HepG2 (cell line): Measurements from ENCODE around the gene NXT1. TPM values are rescaled to one million over a fixed set of nuclear protein-coding genes. Genes with fewer than 3 reads are reported as not detected.

Source experiments
- DMTF1 ChIP-seq: sonication (generic); formaldehyde crosslinking; IDR thresholded peaks from 2 replicates; pipeline ENCODE4 v1.4.0; 2020; ENCODE audit warnings: mild to moderate bottlenecking, missing genetic modification reagents
- HHEX ChIP-seq: IDR thresholded peaks from 2 replicates; pipeline ENCODE4 v1.6.1; 2016; ENCODE audit warnings: control low read depth
- KAT7 ChIP-seq: IDR thresholded peaks from 2 replicates; pipeline ENCODE4 v1.6.1; 2018; ENCODE audit warnings: borderline replicate concordance, missing compliant biosample characterization
- KDM2A ChIP-seq: sonication (generic); formaldehyde crosslinking; IDR thresholded peaks from 2 replicates; pipeline ENCODE4 v1.4.0; 2020; ENCODE audit warnings: low read depth, missing genetic modification reagents, borderline replicate concordance
- RELA ChIP-seq: sonication (generic); formaldehyde crosslinking; IDR thresholded peaks from 2 replicates; pipeline ENCODE4 v1.4.0; 2020; ENCODE audit warnings: missing genetic modification reagents
- TBX2 ChIP-seq: sonication (generic); formaldehyde crosslinking; IDR thresholded peaks from 2 replicates; pipeline ENCODE4 v1.5.0; 2020; ENCODE audit warnings: missing genetic modification reagents, mild to moderate bottlenecking, borderline replicate concordance
- ZFP41 ChIP-seq: sonication (generic); formaldehyde crosslinking; IDR thresholded peaks from 2 replicates; pipeline ENCODE4 v1.4.0; 2020; ENCODE audit warnings: mild to moderate bottlenecking, missing genetic modification reagents, borderline replicate concordance
- ZHX1 ChIP-seq: sonication (generic); formaldehyde crosslinking; IDR thresholded peaks from 2 replicates; pipeline ENCODE4 v1.8.1; 2022; ENCODE audit warnings: low read depth, mild to moderate bottlenecking, missing genetic modification reagents
- ZNF253 ChIP-seq: sonication (generic); formaldehyde crosslinking; IDR thresholded peaks from 2 replicates; pipeline ENCODE4 v1.8.0; 2022; ENCODE audit warnings: mild to moderate bottlenecking, missing genetic modification reagents, borderline replicate concordance
- ZNF343 ChIP-seq: sonication (generic); formaldehyde crosslinking; IDR thresholded peaks from 2 replicates; pipeline ENCODE4 v1.4.0; 2020; ENCODE audit warnings: mild to moderate bottlenecking, missing genetic modification reagents
- ZNF44 ChIP-seq: sonication (generic); formaldehyde crosslinking; IDR thresholded peaks from 2 replicates; pipeline ENCODE4 v1.5.1; 2020; ENCODE audit warnings: mild to moderate bottlenecking, missing genetic modification reagents
- ZNF607 ChIP-seq: sonication (generic); formaldehyde crosslinking; IDR thresholded peaks from 2 replicates; pipeline ENCODE4 v1.5.1; 2020; ENCODE audit warnings: missing genetic modification reagents, mild to moderate bottlenecking, borderline replicate concordance
- ZNF724P ChIP-seq: sonication (generic); formaldehyde crosslinking; IDR thresholded peaks from 2 replicates; pipeline ENCODE4 v1.8.0; 2022; ENCODE audit warnings: missing genetic modification reagents, borderline replicate concordance
- ZNF75D ChIP-seq: sonication (generic); formaldehyde crosslinking; IDR thresholded peaks from 2 replicates; pipeline ENCODE4 v1.8.1; 2023; ENCODE audit warnings: missing genetic modification reagents, mild to moderate bottlenecking, borderline replicate concordance
- polyA plus RNA-seq, 8 experiments: library from polyadenylated mRNA; depleted of rRNA in 3 of 8; stranded (reverse) in 7 of 8; unstranded in 1 of 8; fragments of >200 nt; fragmentation: Illumina TruSeq in 4 of 8; extraction: Trizol in 4 of 8; gene quantifications; 2 replicates each; pipeline versions ENCODE4 v1.2.1 to v1.2.3, GENCODE V29; 2011 to 2016; ENCODE audit warnings: low read depth in 4 of 8, missing spikeins in 1 of 8, mixed read lengths in 1 of 8; ENCODE audit not compliant: insufficient read depth in 1 of 8
- total RNA-seq, 5 experiments: library from RNA; depleted of rRNA; stranded (reverse); fragments of >200 nt; fragmentation: Illumina TruSeq; extraction: Trizol; gene quantifications; 2 replicates each; pipeline ENCODE4 v1.2.3, GENCODE V29; 2016; ENCODE audit warnings: low read depth in 1 of 5
- TF ChIP-seq, protein P1 (sequence below): sonication (generic); formaldehyde crosslinking; IDR thresholded peaks from 2 replicates; pipeline ENCODE4 v1.4.0; 2020; ENCODE audit warnings: missing genetic modification reagents, borderline replicate concordance
- TF ChIP-seq, protein P2 (sequence below): sonication (generic); formaldehyde crosslinking; IDR thresholded peaks from 2 replicates; pipeline ENCODE4 v1.8.0; 2022; ENCODE audit warnings: mild to moderate bottlenecking, missing genetic modification reagents, moderate library complexity
- TF ChIP-seq, protein P3 (sequence below), 2 experiments: fragments of 450-650 bp in 1 of 2; sonication (generic) in 1 of 2; formaldehyde crosslinking; IDR thresholded peaks; 2 replicates each; pipeline versions ENCODE4 v1.5.0 to v1.8.0; 2020 to 2022; ENCODE audit warnings: mild to moderate bottlenecking in 1 of 2, missing genetic modification reagents in 1 of 2

NXT1 gene
- total and polyA plus RNA-seq, 2 of the 13 experiments (the other 11 are each of a cell fraction or from before 2014, with no cell fraction given), result 35.6 to 65.9 TPM

- TF ChIP-seq ZNF253 (CRISPR knock-in tag) (no peak; the same call in 1 of the 2 replicates), ZHX1 (CRISPR knock-in tag) (0 out of 2 replicates have a peak, but pooled peaks have one; percentile 79), KDM2A (CRISPR knock-in tag) (peak; percentile 98), ZNF724P (peak; percentile 78; the same call in 1 of the 2 replicates), DMTF1 (CRISPR knock-in tag) (no peak), KAT7 (CRISPR knock-in tag) (peak; percentile 94; the same call in 1 of the 2 replicates), RELA (CRISPR knock-in tag) (no peak), ZNF607 (peak; percentile 90; the same call in 1 of the 2 replicates), ZNF75D (CRISPR knock-in tag) (no peak), TBX2 (peak; percentile 97), ZNF343 (peak; percentile 72; the same call in 1 of the 2 replicates), ZFP41 (CRISPR knock-in tag) (peak; percentile 19), HHEX (CRISPR knock-in tag) (no peak), ZNF44 (CRISPR knock-in tag) (no peak; the same call in 1 of the 2 replicates)
- TF ChIP-seq, protein P1, sequence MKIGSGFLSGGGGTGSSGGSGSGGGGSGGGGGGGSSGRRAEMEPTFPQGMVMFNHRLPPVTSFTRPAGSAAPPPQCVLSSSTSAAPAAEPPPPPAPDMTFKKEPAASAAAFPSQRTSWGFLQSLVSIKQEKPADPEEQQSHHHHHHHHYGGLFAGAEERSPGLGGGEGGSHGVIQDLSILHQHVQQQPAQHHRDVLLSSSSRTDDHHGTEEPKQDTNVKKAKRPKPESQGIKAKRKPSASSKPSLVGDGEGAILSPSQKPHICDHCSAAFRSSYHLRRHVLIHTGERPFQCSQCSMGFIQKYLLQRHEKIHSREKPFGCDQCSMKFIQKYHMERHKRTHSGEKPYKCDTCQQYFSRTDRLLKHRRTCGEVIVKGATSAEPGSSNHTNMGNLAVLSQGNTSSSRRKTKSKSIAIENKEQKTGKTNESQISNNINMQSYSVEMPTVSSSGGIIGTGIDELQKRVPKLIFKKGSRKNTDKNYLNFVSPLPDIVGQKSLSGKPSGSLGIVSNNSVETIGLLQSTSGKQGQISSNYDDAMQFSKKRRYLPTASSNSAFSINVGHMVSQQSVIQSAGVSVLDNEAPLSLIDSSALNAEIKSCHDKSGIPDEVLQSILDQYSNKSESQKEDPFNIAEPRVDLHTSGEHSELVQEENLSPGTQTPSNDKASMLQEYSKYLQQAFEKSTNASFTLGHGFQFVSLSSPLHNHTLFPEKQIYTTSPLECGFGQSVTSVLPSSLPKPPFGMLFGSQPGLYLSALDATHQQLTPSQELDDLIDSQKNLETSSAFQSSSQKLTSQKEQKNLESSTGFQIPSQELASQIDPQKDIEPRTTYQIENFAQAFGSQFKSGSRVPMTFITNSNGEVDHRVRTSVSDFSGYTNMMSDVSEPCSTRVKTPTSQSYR, result no peak
- TF ChIP-seq, protein P2, sequence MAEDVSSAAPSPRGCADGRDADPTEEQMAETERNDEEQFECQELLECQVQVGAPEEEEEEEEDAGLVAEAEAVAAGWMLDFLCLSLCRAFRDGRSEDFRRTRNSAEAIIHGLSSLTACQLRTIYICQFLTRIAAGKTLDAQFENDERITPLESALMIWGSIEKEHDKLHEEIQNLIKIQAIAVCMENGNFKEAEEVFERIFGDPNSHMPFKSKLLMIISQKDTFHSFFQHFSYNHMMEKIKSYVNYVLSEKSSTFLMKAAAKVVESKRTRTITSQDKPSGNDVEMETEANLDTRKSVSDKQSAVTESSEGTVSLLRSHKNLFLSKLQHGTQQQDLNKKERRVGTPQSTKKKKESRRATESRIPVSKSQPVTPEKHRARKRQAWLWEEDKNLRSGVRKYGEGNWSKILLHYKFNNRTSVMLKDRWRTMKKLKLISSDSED, result peak; percentile 86; the same call in 1 of the 2 replicates
- TF ChIP-seq, protein P3, sequence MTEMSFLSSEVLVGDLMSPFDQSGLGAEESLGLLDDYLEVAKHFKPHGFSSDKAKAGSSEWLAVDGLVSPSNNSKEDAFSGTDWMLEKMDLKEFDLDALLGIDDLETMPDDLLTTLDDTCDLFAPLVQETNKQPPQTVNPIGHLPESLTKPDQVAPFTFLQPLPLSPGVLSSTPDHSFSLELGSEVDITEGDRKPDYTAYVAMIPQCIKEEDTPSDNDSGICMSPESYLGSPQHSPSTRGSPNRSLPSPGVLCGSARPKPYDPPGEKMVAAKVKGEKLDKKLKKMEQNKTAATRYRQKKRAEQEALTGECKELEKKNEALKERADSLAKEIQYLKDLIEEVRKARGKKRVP (CRISPR knock-in tag; IDR thresholded peaks at IDR 0.05), result peak in 1 of 2 experiments; percentile 19; a peak in 1 of 4 replicates
These were observed 7.4 kb downstream of the NXT1 start (continued) for GRCh38 chr20:23357767-23358562.
